Gastrocnemius medialis (tissue), 4 donors: ENCODE results near the gene SPAG4.

Experiments
- POLR2A ChIP-seq, 2 donors: fragments of 450-650 bp; IDR thresholded peaks; one replicate each; pipeline ENCODE4 v1.6.1; 2017; ENCODE audit warnings: antibody characterized with exemption in 2 of 2, mild to moderate bottlenecking in 2 of 2, moderate library complexity in 2 of 2
- TF ChIP-seq, protein P1 (sequence below), 5 experiments: fragments of 450-650 bp in 3 of 5; fragments of 200-600 bp in 2 of 5; sonication (generic) in 2 of 5; IDR thresholded peaks in 4 of 5; conservative IDR thresholded peaks in 1 of 5; 1 replicate in 4 of 5; 2 replicates in 1 of 5; pipeline ENCODE4 v1.5.1; 2016 to 2019; ENCODE audit warnings: antibody characterized with exemption in 5 of 5, mild to moderate bottlenecking in 3 of 5, moderate library complexity in 3 of 5

DNA sequence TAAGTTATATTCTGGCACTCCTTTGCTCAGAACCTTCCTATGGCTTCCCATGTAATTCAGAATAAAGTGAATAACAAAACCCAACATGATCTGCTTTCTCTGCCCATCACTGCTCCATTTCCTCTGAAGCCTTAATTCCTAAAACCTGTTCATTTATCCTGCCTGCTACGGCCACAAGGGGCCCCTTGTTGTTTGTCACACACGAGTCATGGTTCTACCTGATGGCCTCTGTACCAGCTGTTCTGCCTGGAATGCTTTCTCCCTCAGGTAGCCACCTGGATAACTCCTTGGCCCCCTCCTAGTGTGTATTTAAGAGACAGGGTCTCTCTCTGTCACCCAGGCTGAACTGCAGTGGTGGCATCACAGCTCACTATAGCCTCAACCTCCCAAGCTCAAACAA, 47.0 kb upstream of the SPAG4 start:
- no peak for TF ChIP-seq POLR2A (IDR thresholded peaks at IDR 0.05)
- TF ChIP-seq, protein P1, sequence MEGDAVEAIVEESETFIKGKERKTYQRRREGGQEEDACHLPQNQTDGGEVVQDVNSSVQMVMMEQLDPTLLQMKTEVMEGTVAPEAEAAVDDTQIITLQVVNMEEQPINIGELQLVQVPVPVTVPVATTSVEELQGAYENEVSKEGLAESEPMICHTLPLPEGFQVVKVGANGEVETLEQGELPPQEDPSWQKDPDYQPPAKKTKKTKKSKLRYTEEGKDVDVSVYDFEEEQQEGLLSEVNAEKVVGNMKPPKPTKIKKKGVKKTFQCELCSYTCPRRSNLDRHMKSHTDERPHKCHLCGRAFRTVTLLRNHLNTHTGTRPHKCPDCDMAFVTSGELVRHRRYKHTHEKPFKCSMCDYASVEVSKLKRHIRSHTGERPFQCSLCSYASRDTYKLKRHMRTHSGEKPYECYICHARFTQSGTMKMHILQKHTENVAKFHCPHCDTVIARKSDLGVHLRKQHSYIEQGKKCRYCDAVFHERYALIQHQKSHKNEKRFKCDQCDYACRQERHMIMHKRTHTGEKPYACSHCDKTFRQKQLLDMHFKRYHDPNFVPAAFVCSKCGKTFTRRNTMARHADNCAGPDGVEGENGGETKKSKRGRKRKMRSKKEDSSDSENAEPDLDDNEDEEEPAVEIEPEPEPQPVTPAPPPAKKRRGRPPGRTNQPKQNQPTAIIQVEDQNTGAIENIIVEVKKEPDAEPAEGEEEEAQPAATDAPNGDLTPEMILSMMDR (IDR thresholded peaks at IDR 0.05 in 4 of 5, conservative IDR thresholded peaks at IDR 0.05 in 1 of 5), result no peak
